AG20443 (cell line): ENCODE results near the gene HTN1.
"Not testable (repeated sequence)": the region's sequence is repeated elsewhere in the genome, so short reads cannot be mapped to it uniquely, and the experiment has no call there.

Experiments
- DNase-seq: peaks from one replicate; pipeline ENCODE4 v3.0.0; 2012; ENCODE audit warnings: low spot score, mixed read lengths

The HTN1 gene

GRCh38 chr4:70050138-70050537 lies at the start of gene HTN1:
Gene HTN1 (plus strand): TSS chr4:70050438. CDS start chr4:70053077, 2,639 bp downstream.
- not testable (repeated sequence) for DNase-seq

- no peak for DNase-seq
Observed at GRCh38 chr4:70000711-70001110, 49.5 kb upstream of the HTN1 start.

GRCh38 chr4:70002507-70002906 lies 47.7 kb upstream of the HTN1 start:
- DNase-seq = no peak

GRCh38 chr4:70008771-70009170 lies 41.5 kb upstream of the HTN1 start:
- no peak for DNase-seq

DNA sequence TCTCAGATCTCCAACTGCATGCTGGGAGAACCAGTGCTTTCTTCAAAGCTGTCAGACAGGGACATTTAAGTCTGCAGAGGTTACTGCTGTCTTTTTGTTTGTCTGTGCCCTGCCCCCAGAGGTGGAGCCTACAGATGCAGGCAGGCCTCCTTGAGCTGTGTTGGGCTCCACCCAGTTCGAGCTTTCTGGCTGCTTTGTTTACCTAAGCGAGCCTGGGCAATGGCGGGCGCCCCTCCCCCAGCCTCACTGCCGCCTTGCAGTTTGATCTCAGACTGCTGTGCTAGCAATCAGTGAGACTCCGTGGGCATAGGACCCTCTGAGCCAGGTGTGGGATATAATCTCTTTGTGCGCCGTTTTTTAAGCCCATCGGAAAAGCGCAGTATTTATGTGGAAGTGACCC lies 31.2 kb upstream of the HTN1 start:
- not testable (repeated sequence) for DNase-seq

GRCh38 chr4:70023218-70023617 lies 27.0 kb upstream of the HTN1 start:
- DNase-seq = no peak

DNA sequence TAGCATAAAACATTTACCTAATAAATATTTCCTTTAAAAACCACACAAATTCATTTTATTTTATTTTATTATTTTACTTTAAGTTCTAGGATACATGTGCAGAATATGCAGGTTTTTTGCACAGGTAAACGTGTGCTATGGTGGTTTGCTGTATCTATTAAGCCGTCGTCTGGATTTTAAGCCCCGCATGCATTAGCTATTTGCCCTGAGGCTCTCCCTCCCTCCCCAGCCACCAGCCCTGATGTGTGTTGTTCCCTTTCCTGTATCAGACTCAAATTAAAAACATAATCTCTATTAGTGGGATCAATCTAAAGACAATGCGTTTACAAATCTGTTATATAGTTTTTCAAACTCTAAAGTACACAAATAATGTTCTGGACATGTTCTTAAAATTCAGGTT lies 23.2 kb upstream of the HTN1 start:
- DNase-seq = no peak

DNA sequence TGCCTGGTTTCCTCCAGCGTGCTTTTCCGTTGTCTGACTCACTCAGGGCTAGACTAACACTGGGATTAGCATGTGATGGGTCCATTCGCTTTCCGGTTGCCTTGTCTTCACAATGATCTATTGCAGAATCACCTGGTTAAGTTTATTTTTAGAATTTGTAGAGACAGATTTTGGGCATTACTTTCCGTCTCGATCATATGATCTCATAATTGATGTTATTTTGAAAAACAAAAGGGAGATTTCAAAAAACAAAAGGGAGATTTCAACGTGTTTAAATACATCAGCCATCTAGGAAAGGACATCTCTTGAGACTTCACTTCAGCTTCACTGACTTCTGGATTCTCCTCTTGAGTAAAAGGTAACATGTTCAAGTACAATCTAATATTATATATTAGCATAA lies 22.1 kb upstream of the HTN1 start, which contains the start of gene HTN3:
Gene HTN3, plus strand, starts transcription at position 301 of the 400 bp plus-strand sequence. CDS start 2,282 bp downstream, outside the sequence.
- not testable (repeated sequence) for DNase-seq

- not testable (repeated sequence) for DNase-seq
Observed at GRCh38 chr4:70037559-70037958, 12.7 kb upstream of the HTN1 start.

GRCh38 chr4:70039928-70040327 lies 10.3 kb upstream of the HTN1 start:
- not testable (repeated sequence) for DNase-seq

- no peak for DNase-seq
Observed at GRCh38 chr4:70041652-70042286, 8.5 kb upstream of the HTN1 start.

DNA sequence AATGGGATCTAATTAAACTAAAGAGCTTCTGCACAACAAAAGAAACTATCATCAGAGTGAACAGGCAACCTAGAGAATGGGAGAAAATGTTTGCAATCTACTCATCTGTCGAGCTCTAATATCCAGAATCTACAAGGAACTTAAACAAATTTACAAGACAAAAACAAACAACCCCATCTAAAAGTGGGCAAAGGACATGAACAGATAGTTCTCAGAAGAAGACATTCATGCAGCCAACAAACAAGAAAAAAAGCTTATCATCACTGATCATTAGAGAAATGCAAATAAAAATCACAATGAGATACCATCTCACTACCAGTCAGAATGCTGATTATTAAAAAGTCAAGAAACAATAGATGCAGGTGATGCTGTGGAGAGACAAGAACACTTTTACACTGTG lies 6.3 kb downstream of the HTN1 start:
- DNase-seq = not testable (repeated sequence)

DNA sequence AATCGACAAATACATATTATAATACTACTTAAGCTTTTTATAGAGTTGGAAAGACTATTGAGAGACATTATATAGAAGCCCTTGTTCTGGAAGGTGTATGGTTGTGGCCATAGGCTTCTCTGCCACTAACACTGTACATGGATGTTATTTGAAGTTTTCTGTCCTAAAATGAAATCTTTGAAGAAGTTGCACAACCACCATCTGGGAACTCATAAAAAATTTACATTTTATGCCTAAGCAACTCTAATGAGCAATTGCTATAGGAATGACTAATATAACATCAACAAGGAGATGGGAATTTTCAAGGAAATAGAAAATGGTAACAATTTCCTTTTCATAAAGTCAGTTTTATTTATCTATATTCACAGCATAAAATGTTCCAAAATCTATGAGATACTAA lies 7.4 kb downstream of the HTN1 start:
- no peak for DNase-seq

GRCh38 chr4:70059149-70059548 lies 8.9 kb downstream of the HTN1 start:
- DNase-seq = no peak

DNA sequence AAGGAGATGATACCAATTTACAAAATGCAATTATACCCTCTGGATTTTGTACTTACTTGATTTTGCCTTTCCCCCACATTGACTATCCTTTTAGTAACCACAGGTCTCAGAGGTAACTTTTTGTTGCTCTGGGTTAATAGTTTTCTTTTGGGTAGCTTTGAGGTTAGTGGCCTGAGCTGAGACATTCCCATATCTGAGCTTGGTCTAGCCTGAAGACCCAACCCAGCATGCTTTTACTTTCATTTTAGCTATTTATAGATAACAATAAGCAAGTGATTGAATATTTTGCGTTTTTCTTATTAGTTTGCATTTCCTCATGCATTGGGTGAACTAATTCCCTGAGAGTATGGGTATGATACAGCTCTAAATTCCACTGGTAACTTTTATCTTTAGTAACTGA lies 11.8 kb downstream of the HTN1 start:
- no peak for DNase-seq

- no peak for DNase-seq
Observed at GRCh38 chr4:70080205-70080604, 30.0 kb downstream of the HTN1 start.

GRCh38 chr4:70099206-70099605 lies 49.0 kb downstream of the HTN1 start:
- no peak for DNase-seq
